Inflammatory macrophage treated with lipopolysaccharide for 1 hour (primary cell): ENCODE data around the gene C6orf52.

ENCODE experiments used
- DNase-seq, 2 donors: peaks; one replicate each; pipeline ENCODE4 v3.0.0-alpha.2; 2020 to 2022

The C6orf52 gene

DNA sequence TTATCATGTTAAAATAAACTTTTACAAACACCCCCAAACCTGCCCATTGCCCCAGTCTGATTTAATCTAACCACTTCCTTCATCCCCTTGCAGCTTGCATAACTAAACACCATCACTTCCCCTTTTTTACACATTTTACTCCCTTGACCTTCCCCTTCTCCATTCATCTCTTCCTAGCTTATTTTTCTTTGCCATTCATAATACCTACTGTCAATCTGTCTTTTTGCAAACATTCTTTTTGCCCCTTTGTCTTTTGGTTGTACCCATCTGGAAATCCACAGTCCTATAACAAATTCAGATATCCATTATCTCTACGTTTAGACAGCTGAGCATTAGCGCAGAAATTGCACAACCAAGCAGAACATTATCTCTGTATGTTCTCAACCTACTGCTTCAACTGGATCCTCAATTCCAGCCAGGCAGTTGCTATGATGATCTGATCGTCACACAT is 51.2 kb downstream of the C6orf52 start:
- DNase-seq = peak; percentile 68 to 78

DNA sequence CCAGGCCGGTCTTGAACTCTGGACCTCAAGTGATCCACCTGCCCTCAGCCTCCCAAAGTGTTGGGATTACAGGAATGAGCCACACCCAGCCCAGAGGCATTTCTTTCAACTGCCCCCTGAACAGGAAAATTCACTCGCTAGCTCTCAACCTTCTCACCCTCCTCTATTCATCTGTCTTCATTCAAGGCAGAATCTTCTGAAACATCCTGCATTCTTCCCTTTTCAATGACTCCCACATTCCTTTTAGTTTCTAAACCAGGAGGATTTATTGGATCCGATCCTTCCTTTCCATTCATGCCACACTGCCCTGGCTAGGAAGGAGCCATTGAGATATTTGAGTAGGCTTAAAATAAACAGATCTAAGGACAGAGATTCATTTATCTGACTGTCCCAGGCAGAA is 52.9 kb downstream of the C6orf52 start:
- DNase-seq = no peak

DNA sequence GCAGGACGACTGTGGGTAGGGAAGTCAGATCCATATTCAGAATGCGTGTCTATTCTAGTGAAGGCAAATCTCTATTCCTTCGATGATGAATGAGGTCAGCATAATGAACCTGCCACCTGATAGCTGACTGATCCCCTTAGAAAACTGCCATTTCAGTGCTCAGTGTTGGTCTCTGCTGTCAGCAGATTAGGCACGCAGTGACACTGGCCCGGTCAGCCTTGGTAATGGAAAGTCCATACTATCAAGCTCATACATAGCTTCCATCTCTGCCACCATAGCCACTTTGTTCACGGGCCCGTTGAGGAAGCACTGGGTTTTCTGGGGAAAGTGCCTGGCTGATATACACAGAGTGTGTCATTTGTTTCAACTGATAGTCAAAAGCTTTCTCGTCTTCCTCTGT is 54.0 kb downstream of the C6orf52 start:
- DNase-seq = no peak

DNA sequence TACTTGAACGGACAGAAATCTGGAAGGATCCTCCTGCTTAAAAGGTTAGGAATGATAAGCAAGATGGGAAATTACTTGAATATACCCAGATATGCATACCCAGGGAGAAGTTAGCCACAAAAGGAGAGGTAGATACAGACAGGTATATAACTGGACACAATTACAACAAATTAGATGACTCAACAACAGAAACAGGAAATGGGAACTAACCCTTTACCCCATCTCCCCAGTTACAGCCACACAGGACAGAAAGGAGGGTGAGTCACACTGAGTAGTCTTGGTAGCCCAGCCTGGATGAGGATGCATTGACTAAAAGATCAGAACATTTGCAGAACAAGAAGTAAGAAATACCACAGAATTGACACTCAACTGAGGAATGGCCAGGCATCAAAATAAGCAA is 61.2 kb downstream of the C6orf52 start:
- peak; percentile 86 to 90 for DNase-seq

DNA sequence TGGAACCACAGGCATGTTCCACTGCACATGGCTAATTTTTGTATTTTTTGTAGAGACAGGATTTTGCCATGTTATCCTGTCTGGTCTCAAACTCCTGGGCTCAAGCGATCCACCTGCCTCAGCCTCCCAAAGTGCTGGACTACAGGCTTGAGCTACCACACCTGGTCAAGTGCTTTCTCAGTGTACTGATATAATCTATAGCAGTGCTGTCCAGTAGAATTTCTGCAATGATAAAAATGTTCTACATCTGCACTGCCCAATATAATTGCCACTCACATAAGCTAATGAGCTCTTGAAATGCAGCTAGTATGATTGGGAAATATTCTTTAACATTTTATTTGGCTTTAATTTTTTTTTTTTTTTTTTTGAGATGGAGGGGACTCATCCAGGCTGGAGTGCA is 64.2 kb downstream of the C6orf52 start:
- DNase-seq = no peak

DNA sequence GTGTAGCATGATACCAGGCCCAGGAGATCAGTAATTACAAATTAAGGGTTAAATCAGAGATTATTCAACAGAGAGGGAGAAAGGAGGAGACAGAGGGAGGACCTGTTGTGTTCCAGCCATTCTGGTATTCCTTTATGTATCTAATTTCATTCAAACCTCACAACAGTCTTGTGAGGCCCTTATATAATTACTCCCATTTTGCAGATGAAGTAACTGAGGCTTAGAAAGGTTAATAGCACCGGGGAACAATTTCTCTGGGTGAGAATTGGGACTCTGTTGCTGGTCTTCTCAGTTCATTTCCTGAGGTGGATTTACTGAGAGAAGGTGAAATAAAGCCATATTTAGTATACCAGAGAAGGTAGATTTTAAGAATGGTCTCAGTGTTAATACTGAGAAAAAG is 66.6 kb downstream of the C6orf52 start:
- no peak for DNase-seq

DNA sequence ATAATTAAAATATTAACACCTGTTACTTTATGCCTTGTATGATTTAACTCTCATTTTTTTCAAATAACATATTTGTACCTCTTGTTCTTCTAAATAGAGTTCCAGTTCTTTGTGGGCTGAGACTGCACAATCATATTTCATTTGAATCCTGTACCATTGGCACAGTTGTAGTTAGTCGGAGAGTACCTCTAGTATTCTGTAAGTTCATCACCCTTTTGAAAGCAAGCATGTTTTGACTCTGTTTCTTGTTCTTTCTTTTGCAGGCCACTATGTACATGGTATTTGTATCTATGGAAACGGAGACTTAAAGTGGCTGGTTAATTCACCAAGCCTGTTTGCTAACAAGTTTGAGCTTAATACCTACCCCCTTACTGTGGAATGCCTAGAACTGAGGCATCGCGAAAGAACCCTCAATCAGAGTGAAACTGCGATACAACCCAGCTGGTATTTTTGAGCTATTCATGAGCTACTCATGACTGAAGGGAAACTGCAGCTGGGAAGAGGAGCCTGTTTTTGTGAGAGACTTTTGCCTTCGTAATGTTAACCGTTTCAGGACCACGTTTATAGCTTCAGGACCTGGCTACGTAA is 68.2 kb downstream of the C6orf52 start:
- DNase-seq = no peak

DNA sequence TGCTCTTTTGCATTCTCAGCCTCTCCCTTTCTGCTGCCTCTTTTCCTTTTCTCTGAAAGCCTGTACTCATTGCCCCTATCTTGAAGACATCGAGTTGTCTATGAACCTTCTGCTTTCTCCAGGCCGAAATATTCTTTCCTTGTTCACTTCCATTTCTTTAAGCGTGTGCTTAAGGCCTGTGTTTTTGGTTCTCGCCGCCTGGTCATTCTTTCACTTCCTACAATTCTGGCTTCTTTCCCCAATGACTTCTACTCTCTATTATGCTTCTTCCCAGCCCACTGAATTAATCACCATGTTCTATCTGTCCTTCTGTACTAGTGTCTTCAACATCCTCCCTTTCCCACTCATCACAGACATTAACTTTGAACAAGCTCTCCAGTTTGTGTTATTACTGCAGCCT is 69.6 kb downstream of the C6orf52 start:
- DNase-seq = peak in 1 of 2 donors; percentile 16

DNA sequence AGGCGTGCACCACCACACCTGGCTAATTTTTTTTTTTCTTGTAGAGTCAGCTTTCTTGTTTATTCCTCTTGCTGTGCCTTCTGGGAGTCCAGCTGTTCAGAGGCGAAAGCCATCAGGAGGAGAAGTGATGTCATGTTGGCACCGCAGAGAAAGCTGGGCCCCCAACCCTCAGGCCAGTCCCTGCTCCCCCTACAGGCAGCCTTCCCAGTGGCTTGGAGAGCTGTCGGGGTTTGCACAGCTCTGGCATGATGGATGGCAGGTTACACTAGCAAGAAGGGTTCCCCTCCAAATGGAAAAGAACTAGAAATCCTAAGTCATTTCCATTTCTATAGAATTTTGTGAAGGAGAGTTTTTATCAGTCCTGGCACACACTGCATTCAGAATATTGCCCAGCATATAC is 72.6 kb downstream of the C6orf52 start:
- DNase-seq = no peak
